Epithelial cell of proximal tubule (primary cell): Measurements from ENCODE around the gene LUZP2. TPM values are rescaled to one million over a fixed set of nuclear protein-coding genes. Genes with fewer than 3 reads are reported as not detected.

Experiments
- DNase-seq: peaks from one replicate; pipeline ENCODE4 v3.0.0-alpha.2; 2011; ENCODE audit warnings: low read depth
- H3K4me3 ChIP-seq: 2 replicates; pipeline ENCODE4 v1.5.1; 2011; ENCODE audit warnings: low read depth, mild to moderate bottlenecking, low read length
- total RNA-seq: library from RNA; depleted of rRNA; stranded (reverse); fragments of >200 nt; gene quantifications from 2 replicates; pipeline ENCODE4 v1.2.3, GENCODE V29; 2015
- TF ChIP-seq, protein P1 (sequence below): conservative IDR thresholded peaks from 2 replicates; pipeline ENCODE4 v1.5.1; 2012; ENCODE audit warnings: low read depth, mild to moderate bottlenecking, low read length

Gene LUZP2
- total RNA-seq, 1 donor from 2014 or later = 0.75 TPM

DNA sequence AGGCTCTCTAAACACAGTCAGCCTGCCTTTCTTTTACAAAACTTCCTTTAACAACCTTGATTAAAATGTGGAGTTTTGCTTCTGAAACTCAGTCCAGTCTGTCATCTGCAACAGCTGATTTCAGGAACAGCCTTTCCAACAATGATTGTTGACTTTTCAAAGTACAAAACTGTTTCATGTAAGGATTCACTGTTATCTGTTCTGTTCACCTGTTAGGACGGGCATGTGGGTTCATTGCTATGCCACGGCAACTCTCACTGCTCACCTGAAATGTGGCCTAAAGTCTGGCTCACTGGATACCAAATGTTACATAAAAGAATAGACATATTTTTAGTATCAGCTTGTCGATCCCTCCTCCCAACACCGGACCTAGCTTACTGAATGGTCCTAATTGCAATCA is 242.8 kb downstream of the LUZP2 start:
- TF ChIP-seq, protein P1, sequence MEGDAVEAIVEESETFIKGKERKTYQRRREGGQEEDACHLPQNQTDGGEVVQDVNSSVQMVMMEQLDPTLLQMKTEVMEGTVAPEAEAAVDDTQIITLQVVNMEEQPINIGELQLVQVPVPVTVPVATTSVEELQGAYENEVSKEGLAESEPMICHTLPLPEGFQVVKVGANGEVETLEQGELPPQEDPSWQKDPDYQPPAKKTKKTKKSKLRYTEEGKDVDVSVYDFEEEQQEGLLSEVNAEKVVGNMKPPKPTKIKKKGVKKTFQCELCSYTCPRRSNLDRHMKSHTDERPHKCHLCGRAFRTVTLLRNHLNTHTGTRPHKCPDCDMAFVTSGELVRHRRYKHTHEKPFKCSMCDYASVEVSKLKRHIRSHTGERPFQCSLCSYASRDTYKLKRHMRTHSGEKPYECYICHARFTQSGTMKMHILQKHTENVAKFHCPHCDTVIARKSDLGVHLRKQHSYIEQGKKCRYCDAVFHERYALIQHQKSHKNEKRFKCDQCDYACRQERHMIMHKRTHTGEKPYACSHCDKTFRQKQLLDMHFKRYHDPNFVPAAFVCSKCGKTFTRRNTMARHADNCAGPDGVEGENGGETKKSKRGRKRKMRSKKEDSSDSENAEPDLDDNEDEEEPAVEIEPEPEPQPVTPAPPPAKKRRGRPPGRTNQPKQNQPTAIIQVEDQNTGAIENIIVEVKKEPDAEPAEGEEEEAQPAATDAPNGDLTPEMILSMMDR = no peak
- no peak overlapping the region for H3K4me3 ChIP-seq
- DNase-seq = no peak

DNA sequence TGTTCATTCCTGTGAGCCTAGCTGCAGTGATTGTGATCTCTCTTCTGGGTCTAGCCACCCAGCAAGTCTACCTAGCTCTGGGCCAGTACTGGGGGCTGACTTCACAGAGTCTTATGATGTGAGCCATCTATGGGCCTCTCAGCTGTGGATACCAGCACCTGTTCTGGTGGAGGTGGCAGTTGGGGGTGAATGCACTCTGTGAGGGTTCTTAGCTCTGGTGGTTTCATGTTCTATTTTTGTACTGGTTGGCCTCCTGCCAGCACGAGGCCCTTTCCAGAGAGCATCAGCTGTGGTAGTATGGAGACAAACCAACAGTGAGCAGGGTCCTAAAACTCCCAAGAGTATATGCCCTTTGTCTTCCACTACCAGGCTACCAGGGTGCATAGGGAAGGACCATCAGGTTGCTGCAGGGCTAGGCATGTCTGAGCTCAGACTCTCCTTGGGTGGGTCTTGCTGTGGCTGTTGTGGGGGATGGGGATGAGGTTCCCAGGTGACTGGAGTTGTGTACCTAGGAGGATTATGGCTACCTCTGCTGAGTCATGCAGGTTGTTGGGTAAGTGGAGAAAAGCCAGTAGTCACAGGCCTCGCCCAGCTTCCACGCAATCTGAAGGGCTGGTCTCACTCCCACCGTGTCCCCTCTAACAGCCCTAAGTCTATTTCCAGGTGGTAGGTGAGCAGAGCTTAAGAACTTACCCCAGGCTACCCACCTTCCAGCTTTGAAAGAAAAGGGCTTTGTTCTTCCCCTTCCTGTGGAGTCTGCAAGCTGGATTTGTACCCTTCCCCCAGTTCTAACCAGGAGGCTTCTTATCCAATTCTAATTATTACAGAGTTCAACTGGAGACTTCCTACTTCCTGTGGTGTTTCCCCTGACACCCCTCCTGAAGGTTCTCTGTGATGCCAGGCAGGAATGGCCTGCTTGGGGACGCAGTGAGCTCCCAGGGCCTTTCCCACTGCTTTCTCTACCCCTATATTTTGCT is 250.7 kb downstream of the LUZP2 start:
- no peak overlapping the region for H3K4me3 ChIP-seq
- TF ChIP-seq, protein P1 = no peak
- DNase-seq = no peak

GRCh38 chr11:24748261-24748660 is 251.4 kb downstream of the LUZP2 start:
- no peak for DNase-seq
- no peak overlapping the region for H3K4me3 ChIP-seq
- TF ChIP-seq, protein P1 = no peak

- TF ChIP-seq, protein P1 = no peak
- no peak overlapping the region for H3K4me3 ChIP-seq
- DNase-seq = no peak
These were observed 257.6 kb downstream of the LUZP2 start for GRCh38 chr11:24754406-24754805.

- no peak for DNase-seq
- TF ChIP-seq, protein P1 = no peak
- no peak overlapping the region for H3K4me3 ChIP-seq
These were observed 258.5 kb downstream of the LUZP2 start for GRCh38 chr11:24755260-24755839.

GRCh38 chr11:24759742-24760141 is 262.9 kb downstream of the LUZP2 start:
- no peak for DNase-seq
- no peak overlapping the region for H3K4me3 ChIP-seq
- TF ChIP-seq, protein P1 = no peak
